Measurements from ENCODE around the gene ARL5B. TPM values are rescaled to one million over a fixed set of nuclear protein-coding genes. Genes with fewer than 3 reads are reported as not detected.

The ARL5B gene
- total and polyA plus RNA-seq, 2 of the 8 experiments (the other 6 are each of a cell fraction or from before 2014, with no cell fraction given), result 8.4 to 52.1 TPM

GRCh38 chr10:18681366-18681765, 22.1 kb downstream of the ARL5B start:
- DNase-seq (ENCODE audit: low read depth in 1 of 2, low spot score in 2 of 2), result no peak
- no peaks in the 10 kb centered on the region for H3K23me2 ChIP-seq (ENCODE audit: low read depth, low read length)
- no peaks in the 10 kb centered on the region for H3K4me1 ChIP-seq (replicated peaks in 1 of 4; ENCODE audit: control insufficient read depth in 3 of 4, insufficient read depth in 4 of 4, low read length in 3 of 4)
- no peak overlapping the region for H4K91ac ChIP-seq (replicated peaks; ENCODE audit: insufficient read length, low read length)
- H2BK5ac ChIP-seq (ENCODE audit: low read depth, low read length), result no peak overlapping the region
- H2AFZ ChIP-seq (ENCODE audit: low read length), result no peak overlapping the region
- H4K8ac ChIP-seq (ENCODE audit: extremely low read depth, insufficient read depth, low read length), result no peak overlapping the region
- no peak overlapping the region for H3K18ac ChIP-seq (ENCODE audit: extremely low read depth, low read length)
- H3K4me3 ChIP-seq (ENCODE audit: extremely low read depth in 1 of 4, insufficient read depth in 2 of 4, low read depth in 3 of 4, low read length in 4 of 4), result no peak overlapping the region
- H2BK120ac ChIP-seq (replicated peaks; ENCODE audit: low read depth, low read length), result no peak overlapping the region
- no peak overlapping the region for H3K4ac ChIP-seq (replicated peaks; ENCODE audit: insufficient read length, low read depth, low read length)
- WGBS, 2 experiments (ENCODE audit: extremely low coverage in 1 of 2, insufficient coverage in 1 of 2, insufficient read length in 1 of 2, insufficient replicate concordance in 2 of 2, low coverage in 1 of 2, low lambda C conversion rate in 2 of 2, missing lambda C conversion rate in 1 of 2), result 87% methylated on average over 2 of the region's 2 CpGs; no CpG with 5 or more reads in 1 of the 2 experiments
- ChIA-PET POLR2A (ENCODE audit: partially characterized antibody) (no interaction called here), CTCF (ENCODE audit: partially characterized antibody) (no interaction called here)
- no peak overlapping the region for H2AK5ac ChIP-seq (ENCODE audit: low read depth, low read length)
- no peak overlapping the region for H3K14ac ChIP-seq (ENCODE audit: insufficient read length)
- no peak overlapping the region for H4K5ac ChIP-seq (ENCODE audit: insufficient read length, low read depth, low read length)
- no peak overlapping the region for H2BK15ac ChIP-seq (ENCODE audit: low read length)
- no peak overlapping the region for H2BK20ac ChIP-seq (ENCODE audit: low read length)
- H3K23ac ChIP-seq (ENCODE audit: insufficient read length), result no peak overlapping the region
- H3K56ac ChIP-seq (replicated peaks; ENCODE audit: insufficient read length, low read depth, low read length), result no peak overlapping the region
- no peaks in the 10 kb centered on the region for H3K79me2 ChIP-seq (ENCODE audit: control insufficient read depth in 1 of 2, insufficient read depth in 2 of 2, low read length in 2 of 2)
- no peaks in the 10 kb centered on the region for H3K79me1 ChIP-seq (ENCODE audit: low read depth, low read length)
- TF ChIP-seq HDAC2 (IDR thresholded peaks at IDR 0.05; ENCODE audit: borderline replicate concordance in 1 of 2, low read depth in 2 of 2, low read length in 2 of 2) (no peak), SUZ12 (IDR thresholded peaks at IDR 0.05; ENCODE audit: low read length) (no peak), CEBPB (IDR thresholded peaks at IDR 0.05; ENCODE audit: low read depth, low read length) (no peak), GABPA (IDR thresholded peaks at IDR 0.05; ENCODE audit: borderline replicate concordance, insufficient read depth, low read length) (no peak), SP4 (IDR thresholded peaks at IDR 0.05; ENCODE audit: low read length) (no peak), BRCA1 (IDR thresholded peaks at IDR 0.05; ENCODE audit: low read depth, low read length) (no peak)
- no peak overlapping the region for H3K4me2 ChIP-seq (ENCODE audit: insufficient read depth in 1 of 2, low read depth in 2 of 2, low read length in 2 of 2)
- H3K36me3 ChIP-seq (ENCODE audit: control insufficient read depth in 2 of 4, insufficient read depth in 4 of 4, low read length in 3 of 4), result peaks cover 0 to 10% (median 4%) of the 10 kb centered on the region in 4 experiments; a peak in 4 of 8 replicates
- H2BK12ac ChIP-seq (ENCODE audit: low read depth, low read length), result no peak overlapping the region
- no peak overlapping the region for H3K27ac ChIP-seq (ENCODE audit: low read depth, low read length)
- H3K27me3 ChIP-seq (replicated peaks in 1 of 4; ENCODE audit: control insufficient read depth in 3 of 4, extremely low read depth in 1 of 4, insufficient read depth in 3 of 4, low read length in 3 of 4), result no peaks in the 10 kb centered on the region
- H4K20me1 ChIP-seq (replicated peaks in 1 of 2; ENCODE audit: control insufficient read depth in 1 of 2, insufficient read depth in 2 of 2, low read length in 2 of 2), result peaks cover 1 to 6% of the 10 kb centered on the region in 2 experiments
- no peaks in the 10 kb centered on the region for H3K9me3 ChIP-seq (ENCODE audit: insufficient read depth in 2 of 2, low read depth in 1 of 2, low read length in 1 of 2)
- H3K9ac ChIP-seq (replicated peaks in 1 of 4; ENCODE audit: extremely low read depth in 1 of 4, low read depth in 3 of 4, low read length in 3 of 4), result no peak overlapping the region
- no peak for FAIRE-seq

Data from H1 (cell line).